Activated CD4-positive, alpha-beta T cell treated with anti-CD3 and anti-CD28 coated beads, Interleukin-2, Interleukin-6, amounts not matched to agents 100 ng/mL and 50 ng/mL, durations not matched to agents 16 hours and 8 hours (primary cell): ENCODE measurements around the gene RPL28.

Experiments
- DNase-seq: peaks from one replicate; pipeline ENCODE4 v3.0.0-alpha.2; 2020

RPL28 gene

GRCh38 chr19:55353803-55354697 lies 31.7 kb upstream of the RPL28 start:
- DNase-seq, result peak; percentile 23

- DNase-seq, result no peak
These were observed 31.0 kb upstream of the RPL28 start, which contains the start of gene COX6B2 for GRCh38 chr19:55354698-55355212. Gene COX6B2 (minus strand): TSS chr19:55354719. CDS start chr19:55354521, 198 bp downstream.

- DNase-seq, result no peak
These were observed 30.4 kb upstream of the RPL28 start for GRCh38 chr19:55355213-55355821.

GRCh38 chr19:55358493-55358892 lies 27.2 kb upstream of the RPL28 start:
- DNase-seq, result no peak

- no peak for DNase-seq
These were observed 26.5 kb upstream of the RPL28 start for GRCh38 chr19:55358943-55359908.

GRCh38 chr19:55360902-55361301 lies 24.8 kb upstream of the RPL28 start:
- no peak for DNase-seq

GRCh38 chr19:55362174-55362989 lies 23.4 kb upstream of the RPL28 start:
- no peak for DNase-seq

GRCh38 chr19:55362990-55363716 lies 22.6 kb upstream of the RPL28 start, which contains the start of gene GARIN5B:
Gene GARIN5B (minus strand): TSS chr19:55363260. CDS start chr19:55363066, 194 bp downstream.
- DNase-seq, result no peak

- no peak for DNase-seq
These were observed 20.5 kb upstream of the RPL28 start for GRCh38 chr19:55365245-55365644.

GRCh38 chr19:55365964-55366363 lies 19.8 kb upstream of the RPL28 start:
- no peak for DNase-seq

- no peak for DNase-seq
These were observed 18.9 kb upstream of the RPL28 start for GRCh38 chr19:55366790-55367189.

GRCh38 chr19:55368106-55368505 lies 17.6 kb upstream of the RPL28 start:
- no peak for DNase-seq

GRCh38 chr19:55368701-55369563 lies 16.8 kb upstream of the RPL28 start:
- no peak for DNase-seq

GRCh38 chr19:55369653-55370304 lies 16.0 kb upstream of the RPL28 start:
- DNase-seq, result no peak

- no peak for DNase-seq
These were observed 15.3 kb upstream of the RPL28 start, which contains the start of gene IL11 for GRCh38 chr19:55370305-55370988. Gene IL11 (minus strand): TSS chr19:55370463. CDS start chr19:55370310, 153 bp downstream.

GRCh38 chr19:55372316-55373081 lies 13.2 kb upstream of the RPL28 start:
- no peak for DNase-seq

- no peak for DNase-seq
These were observed 12.3 kb upstream of the RPL28 start for GRCh38 chr19:55373306-55373992.
